ELF-1 (cell line): ENCODE measurements around the gene TUBGCP6.
A peak's percentile ranks its signal among the peaks of the same experiment; 100 is the strongest.

Experiments
- DNase-seq: peaks from one replicate; pipeline ENCODE4 v3.0.0-alpha.2; 2016; ENCODE audit warnings: low read depth, low spot score

The TUBGCP6 gene

GRCh38 chr22:50228366-50228765, 16.5 kb downstream of the TUBGCP6 start:
- DNase-seq: no peak

GRCh38 chr22:50227579-50228215, 17.1 kb downstream of the TUBGCP6 start:
- no peak for DNase-seq

GRCh38 chr22:50226875-50227165, 18.0 kb downstream of the TUBGCP6 start:
- no peak for DNase-seq

GRCh38 chr22:50226063-50226874, 18.6 kb downstream of the TUBGCP6 start:
- no peak for DNase-seq

- DNase-seq: no peak
These were observed 19.4 kb downstream of the TUBGCP6 start for GRCh38 chr22:50225200-50225969.

GRCh38 chr22:50224071-50224470, 20.8 kb downstream of the TUBGCP6 start:
- no peak for DNase-seq

GRCh38 chr22:50222508-50222907, 22.3 kb downstream of the TUBGCP6 start:
- DNase-seq: no peak

GRCh38 chr22:50221410-50222300, 23.2 kb downstream of the TUBGCP6 start:
- no peak for DNase-seq

GRCh38 chr22:50220603-50221409, 24.0 kb downstream of the TUBGCP6 start:
- no peak for DNase-seq

- no peak for DNase-seq
These were observed 24.8 kb downstream of the TUBGCP6 start for GRCh38 chr22:50219800-50220602.

GRCh38 chr22:50218996-50219727, 25.7 kb downstream of the TUBGCP6 start:
- DNase-seq: peak; percentile 69

GRCh38 chr22:50218153-50218995, 26.4 kb downstream of the TUBGCP6 start:
- DNase-seq: no peak

- no peak for DNase-seq
These were observed 27.2 kb downstream of the TUBGCP6 start for GRCh38 chr22:50217543-50218152.

GRCh38 chr22:50216684-50217520, 27.9 kb downstream of the TUBGCP6 start:
- DNase-seq: no peak

- DNase-seq: no peak
These were observed 28.7 kb downstream of the TUBGCP6 start for GRCh38 chr22:50216055-50216683.

- no peak for DNase-seq
These were observed 29.3 kb downstream of the TUBGCP6 start for GRCh38 chr22:50215297-50216054.
